GM19467 (cell line): ENCODE measurements around the gene CELF4.

Experiments used
- ATAC-seq: cut with Tn5 transposase; IDR thresholded peaks from one replicate; pipeline ENCODE4 v1.9.1; 2021; ENCODE audit warnings: mild to moderate bottlenecking, moderate library complexity; ENCODE audit not compliant: unreplicated experiment

CELF4 gene

GRCh38 chr18:37527395-37527794 lies 38.2 kb downstream of the CELF4 start:
- no peak for ATAC-seq

DNA sequence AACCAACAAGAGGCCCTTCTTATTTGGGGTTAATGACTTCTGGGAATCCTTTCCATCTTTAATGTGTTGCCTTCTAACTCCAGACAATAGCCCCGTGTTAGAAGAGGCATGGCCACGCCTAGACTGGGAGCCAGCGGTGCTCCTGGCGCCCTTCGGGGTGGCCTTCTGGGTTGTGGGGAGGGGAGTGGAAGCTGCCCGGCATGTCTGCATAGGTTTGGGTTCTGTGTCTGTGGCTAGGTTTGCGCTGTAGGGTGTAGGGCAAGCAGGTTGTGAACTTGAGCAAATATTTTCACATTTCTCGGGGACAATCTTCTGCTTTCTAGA lies 40.4 kb downstream of the CELF4 start:
- ATAC-seq: no peak

DNA sequence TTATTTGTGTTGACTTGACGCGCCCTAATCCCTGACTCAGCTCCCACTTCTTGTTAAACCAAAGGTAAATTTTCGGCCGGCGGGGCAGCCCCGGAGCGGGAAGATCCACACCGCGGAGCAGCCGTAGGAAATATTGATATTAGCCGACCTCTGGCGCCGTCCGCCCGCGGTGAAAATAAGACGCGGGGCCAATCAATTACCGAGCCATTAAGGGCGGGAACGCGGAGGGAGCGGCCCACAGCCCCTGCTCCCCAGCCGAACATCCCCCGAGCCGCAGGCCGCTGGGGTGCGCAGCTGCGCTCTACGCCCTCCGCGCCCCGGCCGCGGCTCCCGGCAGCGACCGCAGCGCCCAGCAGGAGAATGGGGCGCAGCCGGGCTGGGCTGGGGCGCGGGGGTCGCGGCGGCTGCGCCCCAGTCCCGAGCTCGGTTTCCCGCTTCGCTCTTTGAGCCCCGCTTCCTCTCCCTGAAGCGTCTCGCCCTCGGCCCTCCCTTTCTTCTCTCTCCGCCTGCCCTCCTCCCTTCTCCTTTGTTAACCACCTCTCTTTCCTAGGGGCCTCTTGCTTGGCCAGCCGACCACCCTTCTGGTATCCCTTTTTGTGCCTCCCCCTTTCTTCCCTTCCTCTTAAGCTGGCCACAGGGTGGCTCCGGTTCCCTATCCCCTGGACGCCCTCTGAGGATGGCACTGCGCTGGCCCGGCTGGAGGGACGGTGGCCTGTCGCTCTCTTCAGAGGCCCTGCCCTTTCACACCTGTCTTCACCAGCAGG lies 40.9 kb downstream of the CELF4 start:
- no peak for ATAC-seq

- ATAC-seq: no peak
Measured at GRCh38 chr18:37524139-37524497, 41.5 kb downstream of the CELF4 start.

- no peak for ATAC-seq
Measured at GRCh38 chr18:37521510-37522465, 43.8 kb downstream of the CELF4 start.

DNA sequence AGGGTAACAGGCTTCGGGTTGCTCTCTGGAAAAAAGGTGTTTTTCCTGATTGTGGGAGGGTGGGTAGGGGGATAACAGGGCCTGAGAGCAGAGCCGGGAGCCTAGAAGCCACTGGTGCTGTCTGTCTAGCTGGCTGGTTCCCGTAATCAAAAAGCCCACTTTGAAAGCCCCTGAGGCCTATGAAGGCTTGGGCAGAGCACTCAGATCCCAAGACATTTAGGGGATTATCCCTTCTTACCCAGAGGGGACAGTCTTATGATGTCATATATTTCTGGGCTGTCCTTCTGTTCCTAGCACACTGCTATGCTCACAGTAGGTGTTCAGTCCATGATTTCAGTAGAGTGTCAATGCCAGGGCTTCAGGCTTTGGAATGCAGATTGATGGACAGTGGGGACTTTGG lies 45.1 kb downstream of the CELF4 start:
- no peak for ATAC-seq

DNA sequence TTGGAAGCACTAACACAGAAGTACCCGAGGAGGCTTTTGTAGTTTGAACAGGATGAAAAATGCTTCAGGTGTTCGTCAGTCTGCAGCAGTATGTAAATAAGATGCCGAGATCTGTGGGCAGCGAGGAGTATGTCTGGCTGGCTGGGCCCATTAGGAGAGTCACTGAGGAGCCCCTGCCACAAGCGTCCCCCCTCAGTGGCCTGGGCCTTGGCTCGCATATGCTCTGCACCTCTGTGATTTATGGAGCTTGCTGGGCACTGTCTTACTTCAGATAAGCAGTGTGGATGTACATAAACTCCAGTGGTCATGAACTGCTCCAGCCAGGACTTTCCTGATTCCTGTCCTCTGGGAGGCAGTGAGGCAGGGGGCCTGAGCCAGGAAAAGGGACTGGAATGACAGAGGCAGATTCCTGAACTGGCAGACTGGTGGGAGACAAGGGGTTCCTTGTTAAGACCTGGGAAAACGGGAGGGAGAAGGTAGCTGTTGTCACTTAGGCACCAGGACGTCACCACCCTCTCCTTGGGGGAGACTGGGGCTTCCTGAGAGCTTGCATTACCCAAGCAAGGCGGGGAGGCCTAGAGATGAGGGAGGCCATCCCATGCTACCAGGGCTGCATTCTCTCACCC lies 46.0 kb downstream of the CELF4 start:
- ATAC-seq: no peak

DNA sequence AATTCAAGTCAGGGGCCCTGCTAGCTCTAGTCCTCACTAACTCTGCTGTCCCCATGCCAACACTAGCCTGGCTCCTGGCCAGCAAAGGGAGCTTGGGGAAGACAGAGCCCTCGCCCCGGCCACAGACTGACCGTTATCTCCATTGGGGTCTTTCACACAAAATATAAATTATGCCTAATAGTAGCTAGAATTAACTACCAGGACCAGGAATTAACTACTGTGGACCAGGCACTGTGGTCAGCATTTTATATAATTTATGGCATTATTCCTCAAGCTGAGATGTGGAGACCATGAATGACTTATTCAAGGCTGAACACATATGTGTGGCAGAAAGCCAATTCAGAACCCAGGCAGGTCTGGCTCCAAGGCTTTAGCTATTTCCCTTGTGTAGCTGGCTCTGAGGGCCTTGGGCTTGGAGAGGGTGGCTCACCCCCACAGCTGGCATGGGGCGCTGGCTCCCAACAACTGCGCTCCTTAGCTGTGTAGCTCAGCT lies 49.2 kb downstream of the CELF4 start:
- ATAC-seq: no peak

- no peak for ATAC-seq
Measured at GRCh38 chr18:37514953-37515352, 50.6 kb downstream of the CELF4 start.

GRCh38 chr18:37512400-37512799 lies 53.2 kb downstream of the CELF4 start:
- no peak for ATAC-seq

- no peak for ATAC-seq
Measured at GRCh38 chr18:37511721-37512298, 53.8 kb downstream of the CELF4 start.

DNA sequence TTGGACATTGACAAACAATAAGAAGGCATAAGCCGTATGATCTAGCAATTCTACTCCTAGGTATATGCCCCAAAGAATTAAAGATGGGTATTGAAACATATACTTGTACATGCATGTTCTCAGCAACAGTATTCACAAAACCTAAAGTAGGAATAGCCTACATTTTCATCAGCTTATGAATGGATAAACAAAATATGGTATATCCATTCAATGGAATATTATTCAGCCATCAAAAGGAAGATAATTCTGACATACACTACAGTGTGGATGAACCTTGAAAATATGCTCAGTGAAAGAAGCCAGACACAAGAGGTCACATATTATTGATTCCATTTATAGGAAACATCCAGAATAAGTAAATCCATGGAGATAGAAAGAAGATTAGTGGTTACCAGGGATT lies 56.0 kb downstream of the CELF4 start:
- ATAC-seq: no peak

GRCh38 chr18:37508207-37508606 lies 57.4 kb downstream of the CELF4 start:
- no peak for ATAC-seq

DNA sequence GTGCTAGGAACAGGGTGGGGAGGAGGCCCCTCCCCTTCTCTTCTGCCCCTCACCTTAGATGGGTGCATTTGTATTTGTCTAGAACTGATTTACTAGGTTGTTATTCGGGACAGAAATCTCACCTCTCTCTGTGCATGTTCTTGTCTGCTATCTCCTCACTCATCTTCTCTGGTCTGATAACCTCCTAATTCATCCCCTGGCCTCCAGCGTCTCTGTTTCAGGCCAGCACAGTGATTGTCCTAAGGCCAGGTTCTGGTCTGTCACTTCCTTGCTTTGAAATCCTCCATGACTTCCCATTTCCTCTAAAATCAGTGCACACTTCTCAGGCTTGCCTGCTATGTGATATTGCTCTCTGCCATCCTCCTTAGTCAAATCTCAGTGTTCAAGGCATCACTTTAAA lies 58.4 kb downstream of the CELF4 start:
- ATAC-seq: no peak

GRCh38 chr18:37506001-37506400 lies 59.6 kb downstream of the CELF4 start:
- ATAC-seq: no peak

DNA sequence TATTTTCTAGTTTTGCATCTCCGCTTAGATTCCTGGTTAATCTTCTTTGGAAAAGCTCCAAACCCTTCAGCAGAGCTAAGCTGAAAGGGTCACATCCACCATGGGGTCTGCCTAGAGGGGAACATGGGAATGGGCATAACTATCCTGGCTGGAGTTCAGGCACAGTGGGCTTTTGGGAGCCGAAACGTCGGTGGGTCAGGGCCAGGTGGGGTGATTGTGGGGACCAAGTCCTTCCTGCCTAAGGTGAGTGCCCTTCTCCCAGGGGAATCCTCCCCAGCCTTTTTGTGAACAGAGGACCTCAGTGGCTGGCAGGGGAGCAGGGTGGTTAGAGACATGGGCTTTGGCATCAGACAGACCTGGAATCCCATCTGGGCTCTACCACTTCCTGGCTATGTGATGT lies 60.3 kb downstream of the CELF4 start:
- no peak for ATAC-seq

GRCh38 chr18:37502601-37503000 lies 63.0 kb downstream of the CELF4 start:
- ATAC-seq: no peak

DNA sequence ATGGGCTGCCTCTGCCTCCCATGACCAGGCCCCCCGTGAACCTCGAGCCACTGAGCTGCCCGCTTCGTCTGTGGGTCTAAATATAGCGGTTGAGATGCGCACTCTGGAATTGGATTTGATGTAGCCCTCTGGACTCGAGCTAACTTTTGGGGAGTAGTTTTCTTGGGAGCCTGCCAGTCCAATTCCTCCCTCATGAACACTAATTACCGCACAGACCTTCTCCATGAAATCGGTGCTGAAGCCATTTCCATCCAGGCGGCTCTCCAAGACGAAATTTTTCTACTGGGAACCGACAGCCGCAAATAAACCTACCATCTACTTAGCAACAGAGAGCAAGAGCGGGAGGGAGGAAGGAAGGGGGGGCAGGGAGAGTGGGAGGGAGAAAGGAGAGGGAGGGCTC lies 63.6 kb downstream of the CELF4 start:
- no peak for ATAC-seq

DNA sequence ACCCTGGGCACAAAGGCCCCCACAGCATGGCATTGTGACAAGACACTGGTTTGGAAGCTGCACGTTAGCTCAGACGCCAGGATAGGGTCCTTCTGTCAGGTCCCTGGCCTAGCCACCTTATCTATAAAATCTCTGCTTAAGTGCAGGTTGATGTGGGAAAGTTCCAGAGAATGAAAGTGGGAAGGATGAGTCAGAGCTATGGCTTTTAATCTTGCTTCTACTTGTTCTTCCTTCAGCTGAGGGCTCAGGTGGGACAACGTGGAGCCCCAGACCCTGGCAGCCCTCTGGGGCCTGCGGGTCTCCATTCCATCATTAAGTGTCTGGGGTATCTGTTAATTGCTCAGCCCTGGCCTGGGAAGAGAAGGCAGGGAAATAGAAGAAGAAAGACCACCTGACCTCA lies 64.5 kb downstream of the CELF4 start:
- ATAC-seq: no peak

GRCh38 chr18:37499913-37500312 lies 65.7 kb downstream of the CELF4 start:
- no peak for ATAC-seq

- no peak for ATAC-seq
Measured at GRCh38 chr18:37499044-37499443, 66.6 kb downstream of the CELF4 start.
